HCT116 (cell line): ENCODE results near the gene IL1R2.

Experiments used
- CBX3 ChIP-seq: IDR thresholded peaks from 2 replicates; pipeline ENCODE4 v1.6.1; 2012; ENCODE audit warnings: low read depth
- CTCF ChIP-seq, 3 experiments: fragments of 200-600 bp in 1 of 3; sonication (generic) in 1 of 3; IDR thresholded peaks in 2 of 3; conservative IDR thresholded peaks in 1 of 3; 2 replicates each; pipeline ENCODE4 v1.5.1; 2012 to 2017; ENCODE audit warnings: low read depth in 2 of 3, low read length in 2 of 3, antibody characterized with exemption in 1 of 3, borderline replicate concordance in 1 of 3, control low read depth in 1 of 3, mild to moderate bottlenecking in 1 of 3, mixed read lengths in 1 of 3, mixed run types in 1 of 3, moderate library complexity in 1 of 3; ENCODE audit not compliant: insufficient read depth in 1 of 3
- EZH2 ChIP-seq: fragments of 200-600 bp; sonication (generic); IDR thresholded peaks from 2 replicates; pipeline ENCODE4 v1.6.1; 2017; ENCODE audit warnings: antibody characterized with exemption, mixed run types
- POLR2AphosphoS5 ChIP-seq: IDR thresholded peaks from 2 replicates; pipeline ENCODE4 v1.6.1; 2011; ENCODE audit warnings: mild to moderate bottlenecking, low read depth, low read length, moderate library complexity
- REST ChIP-seq: IDR thresholded peaks from 2 replicates; pipeline ENCODE4 v1.6.1; 2012; ENCODE audit warnings: low read depth

- no peak for TF ChIP-seq CTCF (IDR thresholded peaks at IDR 0.05 in 2 of 3, conservative IDR thresholded peaks at IDR 0.05 in 1 of 3; ENCODE audit: borderline replicate concordance in 1 of 3, insufficient read depth in 1 of 3, low read depth in 2 of 3, low read length in 2 of 3)
- no peak for TF ChIP-seq EZH2
- TF ChIP-seq CBX3: no peak
- no peak for TF ChIP-seq POLR2AphosphoS5
- TF ChIP-seq REST: no peak
These were observed 48.9 kb upstream of the IL1R2 start for GRCh38 chr2:101942851-101943250.
